Amniotic stem cell (primary cell): ENCODE measurements around the gene ZNRD2.

Source experiments
- DNase-seq: peaks from one replicate; lab custom pipeline; 2025; lab: John Stamatoyannopoulos, UW

The ZNRD2 gene

GRCh38 chr11:65588199-65589054 is 18.1 kb downstream of the ZNRD2 start:
- no peak for DNase-seq

GRCh38 chr11:65589444-65590239 is 19.4 kb downstream of the ZNRD2 start:
- no peak for DNase-seq

GRCh38 chr11:65590240-65590738 is 20.0 kb downstream of the ZNRD2 start:
- DNase-seq: no peak

- no peak for DNase-seq
Observed at GRCh38 chr11:65591939-65592857, 21.9 kb downstream of the ZNRD2 start.

- no peak for DNase-seq
Observed at GRCh38 chr11:65592858-65593517, 22.7 kb downstream of the ZNRD2 start.

GRCh38 chr11:65593518-65594414 is 23.5 kb downstream of the ZNRD2 start:
- no peak for DNase-seq

- no peak for DNase-seq
Observed at GRCh38 chr11:65595131-65595530, 24.9 kb downstream of the ZNRD2 start.

GRCh38 chr11:65595543-65596281 is 25.4 kb downstream of the ZNRD2 start, which contains the start of gene KCNK7:
TSS of gene KCNK7 (minus strand) at chr11:65595800. CDS start at chr11:65595772, 28 bp downstream.
- no peak for DNase-seq

GRCh38 chr11:65596520-65596919 is 26.2 kb downstream of the ZNRD2 start:
- DNase-seq: no peak

- DNase-seq: no peak
Observed at GRCh38 chr11:65598258-65598699, 28.0 kb downstream of the ZNRD2 start.

- DNase-seq: no peak
Observed at GRCh38 chr11:65599216-65599954, 29.1 kb downstream of the ZNRD2 start.

- DNase-seq: no peak
Observed at GRCh38 chr11:65599955-65600246, 29.6 kb downstream of the ZNRD2 start.

- no peak for DNase-seq
Observed at GRCh38 chr11:65604258-65604657, 34.0 kb downstream of the ZNRD2 start.

- peak; percentile 58 for DNase-seq
Observed at GRCh38 chr11:65606876-65607613, 36.8 kb downstream of the ZNRD2 start.

- no peak for DNase-seq
Observed at GRCh38 chr11:65607614-65608426, 37.5 kb downstream of the ZNRD2 start.

- DNase-seq: no peak
Observed at GRCh38 chr11:65609229-65609628, 39.0 kb downstream of the ZNRD2 start.

- no peak for DNase-seq
Observed at GRCh38 chr11:65609665-65610064, 39.4 kb downstream of the ZNRD2 start.
